DND-41 (cell line): ENCODE measurements around the gene FEN1.
A peak's percentile ranks its signal among the peaks of the same experiment; 100 is the strongest.

Experiments used
- ATAC-seq: fragments of 200-7000 bp; cut with Tn5 transposase; 3 replicates; pipeline ENCODE4 v1.9.1; 2021; ENCODE audit warnings: low read depth; ENCODE audit not compliant: insufficient read depth
- DNase-seq: peaks from one replicate; pipeline ENCODE4 v3.0.0-alpha.2; 2020
- H2AFZ ChIP-seq: 2 replicates; pipeline ENCODE4 v1.6.0; 2012; ENCODE audit warnings: low read depth, low read length
- H3K27ac ChIP-seq: 2 replicates; pipeline ENCODE4 v1.5.1; 2012; ENCODE audit warnings: low read length, inconsistent platforms
- H3K27me3 ChIP-seq: fragments of 200-600 bp; sonication (generic); 2 replicates; pipeline ENCODE4 v1.6.0; 2012; ENCODE audit warnings: low read length, mild to moderate bottlenecking, inconsistent platforms; ENCODE audit not compliant: insufficient read depth, poor library complexity
- H3K36me3 ChIP-seq: 2 replicates; pipeline ENCODE4 v1.5.1; 2012; ENCODE audit warnings: low read length, inconsistent platforms; ENCODE audit not compliant: insufficient read depth
- H3K4me1 ChIP-seq: 2 replicates; pipeline ENCODE4 v1.5.1; 2012; ENCODE audit warnings: mild to moderate bottlenecking, low read length; ENCODE audit not compliant: insufficient read depth
- H3K4me2 ChIP-seq: 2 replicates; pipeline ENCODE4 v1.6.0; 2012; ENCODE audit warnings: mild to moderate bottlenecking, moderate library complexity, low read length, inconsistent platforms; ENCODE audit not compliant: insufficient read depth
- H3K4me3 ChIP-seq, 2 experiments: fragments of 200-600 bp in 1 of 2; shearing (Covaris generic) in 1 of 2; 2 replicates each; pipeline ENCODE4 v1.5.1; 2012 to 2016; ENCODE audit warnings: inconsistent platforms in 2 of 2, low read length in 2 of 2, mild to moderate bottlenecking in 2 of 2, low read depth in 1 of 2, moderate library complexity in 1 of 2
- H3K79me2 ChIP-seq: 2 replicates; pipeline ENCODE4 v1.6.0; 2012; ENCODE audit warnings: low read length, inconsistent platforms; ENCODE audit not compliant: insufficient read depth
- H3K9ac ChIP-seq: 2 replicates; pipeline ENCODE4 v1.6.0; 2012; ENCODE audit warnings: low read depth, mild to moderate bottlenecking, inconsistent platforms, low read length, moderate library complexity
- H3K9me3 ChIP-seq: 2 replicates; pipeline ENCODE4 v1.5.1; 2012; ENCODE audit warnings: low read length, moderate library complexity, mild to moderate bottlenecking, inconsistent platforms; ENCODE audit not compliant: insufficient read depth, severe bottlenecking
- H4K20me1 ChIP-seq: 2 replicates; pipeline ENCODE4 v1.6.0; 2012; ENCODE audit warnings: low read length; ENCODE audit not compliant: insufficient read depth
- EZH2 ChIP-seq: IDR thresholded peaks from 3 replicates; pipeline ENCODE4 v1.6.1; 2012; ENCODE audit warnings: borderline replicate concordance, low read depth, mild to moderate bottlenecking, moderate library complexity, low read length, inconsistent platforms; ENCODE audit not compliant: severe bottlenecking
- TF ChIP-seq, protein P1 (sequence below): IDR thresholded peaks from 2 replicates; pipeline ENCODE4 v1.5.1; 2012; ENCODE audit warnings: borderline replicate concordance, low read length, moderate library complexity, mild to moderate bottlenecking; ENCODE audit not compliant: poor library complexity, severe bottlenecking; ENCODE audit errors: extremely low read depth

The FEN1 gene

DNA sequence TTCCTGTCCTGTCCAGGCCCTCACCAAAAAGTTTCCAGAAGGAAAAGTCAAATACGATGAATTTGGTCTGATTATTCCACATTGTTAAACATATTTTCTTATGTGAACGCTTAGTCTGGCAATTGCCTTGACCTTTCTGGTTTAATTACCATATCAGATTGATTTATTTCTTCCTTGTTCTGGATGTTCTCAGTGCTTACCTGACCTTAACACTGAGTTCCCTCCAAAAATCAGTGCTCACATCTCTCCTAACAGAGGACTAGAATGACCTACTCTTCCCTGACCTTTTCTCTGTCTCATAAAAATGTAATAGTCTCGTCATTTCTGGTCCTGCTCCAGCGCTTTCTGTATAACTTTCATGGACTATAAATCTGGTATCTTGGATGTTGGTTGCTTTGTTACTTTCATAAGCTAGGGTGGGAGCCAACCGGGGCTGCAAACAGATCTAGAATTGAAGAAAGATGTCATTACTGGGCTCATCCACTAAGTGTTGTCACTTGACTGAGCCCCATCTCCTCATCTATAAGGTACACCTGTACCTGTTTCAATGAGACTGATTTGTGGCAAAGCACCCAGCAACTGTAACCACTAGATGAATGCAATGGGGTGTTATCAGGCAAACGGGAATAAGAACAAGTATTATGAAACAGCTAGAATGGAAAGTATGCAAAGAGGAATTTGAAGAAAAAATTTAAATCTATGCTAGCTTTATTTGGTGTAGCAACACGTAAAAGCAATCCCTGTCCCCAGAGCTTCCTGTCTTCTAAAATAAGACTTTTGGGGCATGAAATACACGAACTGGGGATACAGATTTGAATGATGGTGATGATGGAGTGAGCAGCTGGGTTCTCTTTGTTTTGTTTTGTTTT, 37.8 kb downstream of the FEN1 start:
- H3K4me3 ChIP-seq = peak overlapping the region; percentile 46 to 84; a peak in 3 of 4 replicates
- H3K9me3 ChIP-seq = no peaks in the 10 kb centered on the region
- H3K27ac ChIP-seq = peak overlapping the region; percentile 99
- peaks cover 57% of the 10 kb centered on the region for H3K36me3 ChIP-seq
- H3K79me2 ChIP-seq = peaks cover 84% of the 10 kb centered on the region
- peak overlapping the region; percentile 81 for H3K4me2 ChIP-seq
- ATAC-seq (no peak), DNase-seq (no peak)
- H3K9ac ChIP-seq = peak overlapping the region; percentile 90
- peaks cover 77% of the 10 kb centered on the region for H3K4me1 ChIP-seq
- H3K27me3 ChIP-seq = no peaks in the 10 kb centered on the region
- H4K20me1 ChIP-seq = peaks cover 41% of the 10 kb centered on the region
- TF ChIP-seq, protein P1, sequence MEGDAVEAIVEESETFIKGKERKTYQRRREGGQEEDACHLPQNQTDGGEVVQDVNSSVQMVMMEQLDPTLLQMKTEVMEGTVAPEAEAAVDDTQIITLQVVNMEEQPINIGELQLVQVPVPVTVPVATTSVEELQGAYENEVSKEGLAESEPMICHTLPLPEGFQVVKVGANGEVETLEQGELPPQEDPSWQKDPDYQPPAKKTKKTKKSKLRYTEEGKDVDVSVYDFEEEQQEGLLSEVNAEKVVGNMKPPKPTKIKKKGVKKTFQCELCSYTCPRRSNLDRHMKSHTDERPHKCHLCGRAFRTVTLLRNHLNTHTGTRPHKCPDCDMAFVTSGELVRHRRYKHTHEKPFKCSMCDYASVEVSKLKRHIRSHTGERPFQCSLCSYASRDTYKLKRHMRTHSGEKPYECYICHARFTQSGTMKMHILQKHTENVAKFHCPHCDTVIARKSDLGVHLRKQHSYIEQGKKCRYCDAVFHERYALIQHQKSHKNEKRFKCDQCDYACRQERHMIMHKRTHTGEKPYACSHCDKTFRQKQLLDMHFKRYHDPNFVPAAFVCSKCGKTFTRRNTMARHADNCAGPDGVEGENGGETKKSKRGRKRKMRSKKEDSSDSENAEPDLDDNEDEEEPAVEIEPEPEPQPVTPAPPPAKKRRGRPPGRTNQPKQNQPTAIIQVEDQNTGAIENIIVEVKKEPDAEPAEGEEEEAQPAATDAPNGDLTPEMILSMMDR = no peak
- no peak for TF ChIP-seq EZH2
- no peak overlapping the region for H2AFZ ChIP-seq

DNA sequence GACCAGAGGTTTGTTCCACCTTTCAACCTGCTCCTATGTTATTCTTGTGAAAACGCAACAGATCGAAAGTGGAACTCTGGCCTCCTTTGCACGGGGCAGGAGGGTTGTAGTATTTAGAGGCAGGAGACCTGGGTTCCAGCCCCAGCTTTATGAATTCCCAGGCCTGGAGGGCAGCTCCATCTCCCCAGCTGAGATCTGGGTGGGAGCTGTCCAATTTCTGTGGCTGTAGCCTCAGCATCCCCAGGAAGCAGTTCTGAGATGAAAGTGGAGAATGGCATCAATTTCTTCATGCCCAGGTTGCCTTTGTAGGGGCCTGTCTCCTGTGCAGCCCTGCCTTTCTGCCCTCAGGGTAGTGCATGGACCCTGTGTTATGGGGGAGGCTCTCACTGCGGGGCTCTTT, 39.5 kb downstream of the FEN1 start:
- no peaks in the 10 kb centered on the region for H3K9me3 ChIP-seq
- H3K36me3 ChIP-seq = peaks cover 72% of the 10 kb centered on the region
- peak overlapping the region; percentile 90 for H3K9ac ChIP-seq
- peaks cover 70% of the 10 kb centered on the region for H3K4me1 ChIP-seq
- ATAC-seq (no peak), DNase-seq (no peak)
- H3K4me2 ChIP-seq = peak overlapping the region; percentile 81
- peak overlapping the region; percentile 99 for H3K27ac ChIP-seq
- H2AFZ ChIP-seq = no peak overlapping the region
- peak overlapping the region in 1 of 2 experiments; percentile 84; a peak in 1 of 4 replicates for H3K4me3 ChIP-seq
- H4K20me1 ChIP-seq = peaks cover 43% of the 10 kb centered on the region
- no peak for TF ChIP-seq EZH2
- TF ChIP-seq, protein P1 = no peak
- H3K79me2 ChIP-seq = peaks cover 94% of the 10 kb centered on the region
- H3K27me3 ChIP-seq = no peaks in the 10 kb centered on the region

DNA sequence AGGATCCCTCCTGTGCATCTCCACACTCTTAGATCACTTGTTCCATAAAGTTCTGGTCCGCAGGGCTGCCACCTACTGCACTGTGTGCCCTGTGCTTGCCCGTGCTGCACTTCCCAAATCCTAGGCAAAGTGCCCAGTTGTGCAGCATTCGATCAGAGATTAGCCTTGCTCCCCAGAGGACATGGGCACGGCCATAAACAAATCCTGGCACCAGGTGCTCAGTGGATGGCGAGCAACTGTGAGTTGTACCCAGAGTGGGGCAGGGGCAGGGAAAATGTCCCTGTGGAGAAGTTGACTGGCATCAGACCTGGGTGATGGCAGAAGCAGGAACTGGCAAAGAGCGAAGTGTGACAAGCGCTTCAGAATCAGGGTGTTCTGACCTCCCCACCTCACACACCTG, 40.0 kb downstream of the FEN1 start:
- peaks cover 72% of the 10 kb centered on the region for H3K4me1 ChIP-seq
- no peaks in the 10 kb centered on the region for H3K27me3 ChIP-seq

More for the DNA sequence above, 40.0 kb downstream of the FEN1 start:
- H3K9me3 ChIP-seq = no peaks in the 10 kb centered on the region
- H3K4me3 ChIP-seq = peak overlapping the region in 1 of 2 experiments; percentile 84; a peak in 2 of 4 replicates
- H4K20me1 ChIP-seq = peaks cover 49% of the 10 kb centered on the region
- TF ChIP-seq, protein P1 = no peak
- no peak for TF ChIP-seq EZH2
- ATAC-seq (no peak), DNase-seq (no peak)
- peak overlapping the region; percentile 90 for H3K9ac ChIP-seq
- peaks cover 95% of the 10 kb centered on the region for H3K79me2 ChIP-seq
- no peak overlapping the region for H2AFZ ChIP-seq
- peak overlapping the region; percentile 99 for H3K27ac ChIP-seq
- peaks cover 77% of the 10 kb centered on the region for H3K36me3 ChIP-seq
- peak overlapping the region; percentile 81 for H3K4me2 ChIP-seq
